NCI-H1092 treated with DMSO at 0.1 percent for 48 hours (cell line): ENCODE results near the gene PAX7.
"Not testable (repeated sequence)": the region's sequence is repeated elsewhere in the genome, so short reads cannot be mapped to it uniquely, and the experiment has no call there.

ENCODE experiments used
- DNase-seq: peaks from one replicate; lab custom pipeline; 2025; lab: John Stamatoyannopoulos, UW

PAX7 gene

GRCh38 chr1:18761948-18762840, 131.5 kb downstream of the PAX7 start:
- no peak for DNase-seq

- DNase-seq: no peak
Observed at GRCh38 chr1:18764362-18764761, 133.7 kb downstream of the PAX7 start.

- no peak for DNase-seq
Observed at GRCh38 chr1:18765725-18766124, 135.1 kb downstream of the PAX7 start.

- DNase-seq: no peak
Observed at GRCh38 chr1:18766328-18766727, 135.7 kb downstream of the PAX7 start.

GRCh38 chr1:18767576-18767975, 136.9 kb downstream of the PAX7 start:
- DNase-seq: not testable (repeated sequence)

GRCh38 chr1:18768086-18768485, 137.4 kb downstream of the PAX7 start:
- DNase-seq: no peak

GRCh38 chr1:18769140-18769539, 138.5 kb downstream of the PAX7 start:
- no peak for DNase-seq

- DNase-seq: no peak
Observed at GRCh38 chr1:18770799-18771198, 140.2 kb downstream of the PAX7 start.

GRCh38 chr1:18773753-18774152, 143.1 kb downstream of the PAX7 start:
- no peak for DNase-seq

GRCh38 chr1:18775341-18775740, 144.7 kb downstream of the PAX7 start:
- no peak for DNase-seq

GRCh38 chr1:18776777-18777176, 146.1 kb downstream of the PAX7 start:
- DNase-seq: no peak

- DNase-seq: no peak
Observed at GRCh38 chr1:18778437-18778836, 147.8 kb downstream of the PAX7 start.

- no peak for DNase-seq
Observed at GRCh38 chr1:18781031-18781430, 150.4 kb downstream of the PAX7 start.

GRCh38 chr1:18783705-18784481, 153.2 kb downstream of the PAX7 start:
- no peak for DNase-seq

- no peak for DNase-seq
Observed at GRCh38 chr1:18784482-18784831, 153.8 kb downstream of the PAX7 start.

- DNase-seq: no peak
Observed at GRCh38 chr1:18786149-18786548, 155.5 kb downstream of the PAX7 start.

GRCh38 chr1:18787825-18788385, 157.3 kb downstream of the PAX7 start:
- no peak for DNase-seq

- DNase-seq: no peak
Observed at GRCh38 chr1:18789246-18789645, 158.6 kb downstream of the PAX7 start.

- no peak for DNase-seq
Observed at GRCh38 chr1:18792747-18793146, 162.1 kb downstream of the PAX7 start.

GRCh38 chr1:18793164-18793563, 162.5 kb downstream of the PAX7 start:
- no peak for DNase-seq

- DNase-seq: peak; percentile 34
Observed at GRCh38 chr1:18794051-18794450, 163.4 kb downstream of the PAX7 start.

GRCh38 chr1:18794561-18794960, 163.9 kb downstream of the PAX7 start:
- DNase-seq: no peak
